ENCODE results near the gene PHF1.
"Not testable (repeated sequence)": the region's sequence is repeated elsewhere in the genome, so short reads cannot be mapped to it uniquely, and the experiment has no call there.

PHF1 gene

GRCh38 chr6:33391922-33392594 lies 18.8 kb upstream of the PHF1 start:
- peak in 1 of 2 donors; percentile 15 for DNase-seq

- DNase-seq: no peak
Measured at GRCh38 chr6:33392595-33392948, 18.2 kb upstream of the PHF1 start.

GRCh38 chr6:33392979-33393378 lies 17.8 kb upstream of the PHF1 start:
- no peak for DNase-seq

- no peak for DNase-seq
Measured at GRCh38 chr6:33397541-33397940, 13.3 kb upstream of the PHF1 start.

GRCh38 chr6:33398601-33399000 lies 12.2 kb upstream of the PHF1 start:
- not testable (repeated sequence) for DNase-seq

- not testable (repeated sequence) for DNase-seq
Measured at GRCh38 chr6:33399881-33400280, 10.9 kb upstream of the PHF1 start.

GRCh38 chr6:33404884-33405283 lies 5.9 kb upstream of the PHF1 start:
- DNase-seq: no peak

GRCh38 chr6:33405386-33405940 lies 5.4 kb upstream of the PHF1 start:
- no peak for DNase-seq

- no peak for DNase-seq
Measured at GRCh38 chr6:33406126-33406525, 4.7 kb upstream of the PHF1 start.

- DNase-seq: no peak
Measured at GRCh38 chr6:33407132-33407718, 3.6 kb upstream of the PHF1 start.

GRCh38 chr6:33410050-33410710 lies 634 bp upstream of the PHF1 start:
- DNase-seq: peak; percentile 97

- DNase-seq: no peak
Measured at GRCh38 chr6:33411632-33412005, 805 bp downstream of the PHF1 start.

GRCh38 chr6:33412140-33413009 lies 1.6 kb downstream of the PHF1 start:
- DNase-seq: no peak

- no peak for DNase-seq
Measured at GRCh38 chr6:33413241-33414120, 2.7 kb downstream of the PHF1 start.

GRCh38 chr6:33414592-33415271 lies 3.9 kb downstream of the PHF1 start:
- DNase-seq: no peak

GRCh38 chr6:33415831-33416230 lies 5.0 kb downstream of the PHF1 start:
- no peak for DNase-seq

- DNase-seq: no peak
Measured at GRCh38 chr6:33416386-33417127, 5.7 kb downstream of the PHF1 start.

GRCh38 chr6:33417128-33417902 lies 6.5 kb downstream of the PHF1 start:
- DNase-seq: no peak

GRCh38 chr6:33417903-33418689 lies 7.3 kb downstream of the PHF1 start, which contains the start of gene CUTA:
Gene CUTA, minus strand, starts transcription at chr6:33418107. Its CDS starts 107 bp downstream, at chr6:33418000.
- DNase-seq: peak; percentile 96 to 99
